Ovary (tissue), 3 donors: Measurements from ENCODE around the gene RAD23B.

Experiments used
- EP300 ChIP-seq: sonication (generic); formaldehyde crosslinking; IDR thresholded peaks from one replicate; pipeline ENCODE4 v1.6.1; 2017; ENCODE audit warnings: antibody characterized with exemption
- POLR2A ChIP-seq: fragments of 450-650 bp; IDR thresholded peaks from one replicate; pipeline ENCODE4 v1.6.1; 2017; ENCODE audit warnings: antibody characterized with exemption, mild to moderate bottlenecking, moderate library complexity
- TF ChIP-seq, protein P1 (sequence below), 3 donors: fragments of 450-650 bp in 2 of 3; fragments of 200-600 bp in 1 of 3; IDR thresholded peaks; one replicate each; pipeline versions ENCODE4 v1.5.1 to v1.8.0; 2016 to 2022; ENCODE audit warnings: antibody characterized with exemption in 3 of 3, mild to moderate bottlenecking in 1 of 3
- donor health status: DM: no; HTN: no; CAD: no.

DNA sequence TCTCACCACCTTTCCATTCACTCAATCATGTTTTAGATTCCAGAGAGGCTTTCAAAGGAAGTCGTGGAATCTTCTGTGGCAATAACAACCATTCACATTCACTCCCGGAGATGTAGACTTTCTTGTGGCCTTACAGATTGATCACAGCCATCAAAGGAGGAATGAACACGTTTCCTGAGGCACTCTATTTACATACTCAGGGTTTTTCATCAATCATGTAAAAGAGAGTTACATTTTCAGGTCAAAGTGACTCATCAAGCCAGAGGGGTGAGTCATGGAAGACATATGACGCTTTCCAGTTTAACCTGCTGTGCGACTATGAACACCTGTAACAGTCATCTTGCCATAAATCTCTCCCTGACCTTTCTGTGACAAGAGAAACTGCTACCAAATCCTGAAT is 39.3 kb upstream of the RAD23B start:
- TF ChIP-seq, protein P1, sequence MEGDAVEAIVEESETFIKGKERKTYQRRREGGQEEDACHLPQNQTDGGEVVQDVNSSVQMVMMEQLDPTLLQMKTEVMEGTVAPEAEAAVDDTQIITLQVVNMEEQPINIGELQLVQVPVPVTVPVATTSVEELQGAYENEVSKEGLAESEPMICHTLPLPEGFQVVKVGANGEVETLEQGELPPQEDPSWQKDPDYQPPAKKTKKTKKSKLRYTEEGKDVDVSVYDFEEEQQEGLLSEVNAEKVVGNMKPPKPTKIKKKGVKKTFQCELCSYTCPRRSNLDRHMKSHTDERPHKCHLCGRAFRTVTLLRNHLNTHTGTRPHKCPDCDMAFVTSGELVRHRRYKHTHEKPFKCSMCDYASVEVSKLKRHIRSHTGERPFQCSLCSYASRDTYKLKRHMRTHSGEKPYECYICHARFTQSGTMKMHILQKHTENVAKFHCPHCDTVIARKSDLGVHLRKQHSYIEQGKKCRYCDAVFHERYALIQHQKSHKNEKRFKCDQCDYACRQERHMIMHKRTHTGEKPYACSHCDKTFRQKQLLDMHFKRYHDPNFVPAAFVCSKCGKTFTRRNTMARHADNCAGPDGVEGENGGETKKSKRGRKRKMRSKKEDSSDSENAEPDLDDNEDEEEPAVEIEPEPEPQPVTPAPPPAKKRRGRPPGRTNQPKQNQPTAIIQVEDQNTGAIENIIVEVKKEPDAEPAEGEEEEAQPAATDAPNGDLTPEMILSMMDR (IDR thresholded peaks at IDR 0.05), result no peak
- TF ChIP-seq POLR2A (no peak), EP300 (no peak)
